ENCODE data around the gene LMF1.
A peak's percentile ranks its signal among the peaks of the same experiment; 100 is the strongest.

Gene LMF1

GRCh38 chr16:1013593-1013900, 42.8 kb upstream of the LMF1 start:
- H3K27me3 ChIP-seq (ENCODE audit: insufficient read depth, insufficient read length): peaks cover 9% of the 10 kb centered on the region
- no peak overlapping the region for H3K9ac ChIP-seq (ENCODE audit: insufficient read length, low read depth)
- H3K4me3 ChIP-seq (ENCODE audit: insufficient read length, low read depth): no peak overlapping the region
- no peaks in the 10 kb centered on the region for H3K9me3 ChIP-seq (ENCODE audit: insufficient read depth, low read length)
- H3K36me3 ChIP-seq (ENCODE audit: insufficient read depth, insufficient read length, low read length): no peaks in the 10 kb centered on the region
- no peak for DNase-seq (ENCODE audit: low read depth, low spot score)
- TF ChIP-seq SUZ12 (IDR thresholded peaks at IDR 0.05; ENCODE audit: extremely low read depth, insufficient read depth, insufficient read length) (no peak), ZNF274 (IDR thresholded peaks at IDR 0.05; ENCODE audit: low read depth, low read length) (no peak), YY1 (IDR thresholded peaks at IDR 0.05; ENCODE audit: insufficient read depth, insufficient read length) (no peak)
- peaks cover 27% of the 10 kb centered on the region for H3K4me1 ChIP-seq (ENCODE audit: insufficient read depth, insufficient read length)

GRCh38 chr16:1012722-1013592, 42.2 kb upstream of the LMF1 start:
- H3K9ac ChIP-seq (ENCODE audit: insufficient read length, low read depth): no peak overlapping the region
- DNase-seq (ENCODE audit: low read depth, low spot score): no peak
- H3K4me3 ChIP-seq (ENCODE audit: insufficient read length, low read depth): no peak overlapping the region
- peaks cover 9% of the 10 kb centered on the region for H3K27me3 ChIP-seq (ENCODE audit: insufficient read depth, insufficient read length)
- H3K36me3 ChIP-seq (ENCODE audit: insufficient read depth, insufficient read length, low read length): no peaks in the 10 kb centered on the region
- H3K9me3 ChIP-seq (ENCODE audit: insufficient read depth, low read length): no peaks in the 10 kb centered on the region
- peaks cover 27% of the 10 kb centered on the region for H3K4me1 ChIP-seq (ENCODE audit: insufficient read depth, insufficient read length)
- TF ChIP-seq ZNF274 (IDR thresholded peaks at IDR 0.05; ENCODE audit: low read depth, low read length) (no peak), YY1 (IDR thresholded peaks at IDR 0.05; ENCODE audit: insufficient read depth, insufficient read length) (no peak), SUZ12 (IDR thresholded peaks at IDR 0.05; ENCODE audit: extremely low read depth, insufficient read depth, insufficient read length) (no peak)

GRCh38 chr16:1012135-1012534, 41.4 kb upstream of the LMF1 start:
- peaks cover 27% of the 10 kb centered on the region for H3K4me1 ChIP-seq (ENCODE audit: insufficient read depth, insufficient read length)
- DNase-seq (ENCODE audit: low read depth, low spot score): no peak
- no peaks in the 10 kb centered on the region for H3K9me3 ChIP-seq (ENCODE audit: insufficient read depth, low read length)
- no peak overlapping the region for H3K4me3 ChIP-seq (ENCODE audit: insufficient read length, low read depth)
- TF ChIP-seq ZNF274 (IDR thresholded peaks at IDR 0.05; ENCODE audit: low read depth, low read length) (no peak), YY1 (IDR thresholded peaks at IDR 0.05; ENCODE audit: insufficient read depth, insufficient read length) (no peak), SUZ12 (IDR thresholded peaks at IDR 0.05; ENCODE audit: extremely low read depth, insufficient read depth, insufficient read length) (no peak)
- no peak overlapping the region for H3K9ac ChIP-seq (ENCODE audit: insufficient read length, low read depth)
- no peaks in the 10 kb centered on the region for H3K36me3 ChIP-seq (ENCODE audit: insufficient read depth, insufficient read length, low read length)
- H3K27me3 ChIP-seq (ENCODE audit: insufficient read depth, insufficient read length): peaks cover 9% of the 10 kb centered on the region

GRCh38 chr16:1011316-1012082, 40.7 kb upstream of the LMF1 start:
- H3K27me3 ChIP-seq (ENCODE audit: insufficient read depth, insufficient read length): peaks cover 9% of the 10 kb centered on the region
- H3K9me3 ChIP-seq (ENCODE audit: insufficient read depth, low read length): no peaks in the 10 kb centered on the region
- H3K9ac ChIP-seq (ENCODE audit: insufficient read length, low read depth): peak overlapping the region; percentile 21
- no peak overlapping the region for H3K4me3 ChIP-seq (ENCODE audit: insufficient read length, low read depth)
- peaks cover 27% of the 10 kb centered on the region for H3K4me1 ChIP-seq (ENCODE audit: insufficient read depth, insufficient read length)
- no peaks in the 10 kb centered on the region for H3K36me3 ChIP-seq (ENCODE audit: insufficient read depth, insufficient read length, low read length)
- no peak for DNase-seq (ENCODE audit: low read depth, low spot score)
- TF ChIP-seq YY1 (IDR thresholded peaks at IDR 0.05; ENCODE audit: insufficient read depth, insufficient read length) (no peak), ZNF274 (IDR thresholded peaks at IDR 0.05; ENCODE audit: low read depth, low read length) (no peak), SUZ12 (IDR thresholded peaks at IDR 0.05; ENCODE audit: extremely low read depth, insufficient read depth, insufficient read length) (no peak)

- Histone ChIP-seq H3K9me3 (ENCODE audit: insufficient read depth, low read length) (no peaks in the 10 kb centered on the region), H3K36me3 (ENCODE audit: insufficient read depth, insufficient read length, low read length) (no peaks in the 10 kb centered on the region), H3K4me3 (ENCODE audit: insufficient read length, low read depth) (no peak overlapping the region), H3K4me1 (ENCODE audit: insufficient read depth, insufficient read length) (peaks cover 27% of the 10 kb centered on the region), H3K9ac (ENCODE audit: insufficient read length, low read depth) (peak overlapping the region; percentile 32), H3K27me3 (ENCODE audit: insufficient read depth, insufficient read length) (peaks cover 9% of the 10 kb centered on the region)
- DNase-seq (ENCODE audit: low read depth, low spot score): no peak
- TF ChIP-seq YY1 (IDR thresholded peaks at IDR 0.05; ENCODE audit: insufficient read depth, insufficient read length) (no peak), ZNF274 (IDR thresholded peaks at IDR 0.05; ENCODE audit: low read depth, low read length) (no peak), SUZ12 (IDR thresholded peaks at IDR 0.05; ENCODE audit: extremely low read depth, insufficient read depth, insufficient read length) (no peak)
Observed at GRCh38 chr16:1010815-1011214, 40.0 kb upstream of the LMF1 start.

GRCh38 chr16:1010251-1010650, 39.5 kb upstream of the LMF1 start:
- TF ChIP-seq ZNF274 (IDR thresholded peaks at IDR 0.05; ENCODE audit: low read depth, low read length) (no peak), YY1 (IDR thresholded peaks at IDR 0.05; ENCODE audit: insufficient read depth, insufficient read length) (no peak), SUZ12 (IDR thresholded peaks at IDR 0.05; ENCODE audit: extremely low read depth, insufficient read depth, insufficient read length) (no peak)
- peaks cover 9% of the 10 kb centered on the region for H3K27me3 ChIP-seq (ENCODE audit: insufficient read depth, insufficient read length)
- peak overlapping the region; percentile 32 for H3K9ac ChIP-seq (ENCODE audit: insufficient read length, low read depth)
- H3K9me3 ChIP-seq (ENCODE audit: insufficient read depth, low read length): no peaks in the 10 kb centered on the region
- DNase-seq (ENCODE audit: low read depth, low spot score): no peak
- no peak overlapping the region for H3K4me3 ChIP-seq (ENCODE audit: insufficient read length, low read depth)
- H3K36me3 ChIP-seq (ENCODE audit: insufficient read depth, insufficient read length, low read length): no peaks in the 10 kb centered on the region
- H3K4me1 ChIP-seq (ENCODE audit: insufficient read depth, insufficient read length): peaks cover 30% of the 10 kb centered on the region
